PFSK-1 (cell line): ENCODE measurements around the gene GMNC.

ENCODE experiments used
- POLR2AphosphoS5 ChIP-seq: IDR thresholded peaks from 2 replicates; pipeline ENCODE4 v1.6.1; 2012; ENCODE audit warnings: low read depth, mild to moderate bottlenecking, control low read depth, low read length, moderate library complexity
- SIN3A ChIP-seq: IDR thresholded peaks from 2 replicates; pipeline ENCODE4 v1.6.1; 2012; ENCODE audit warnings: mild to moderate bottlenecking, low read length, moderate library complexity, borderline replicate concordance; ENCODE audit not compliant: insufficient read depth
- TF ChIP-seq, protein P1 (sequence below), 2 experiments: IDR thresholded peaks; 2 replicates each; pipeline versions ENCODE4 v1.6.1 to v1.8.0; 2011 to 2012; ENCODE audit warnings: low read depth in 2 of 2, low read length in 2 of 2, control low read depth in 1 of 2, inconsistent platforms in 1 of 2, mild to moderate bottlenecking in 1 of 2, moderate library complexity in 1 of 2; ENCODE audit not compliant: insufficient read depth in 1 of 2

DNA sequence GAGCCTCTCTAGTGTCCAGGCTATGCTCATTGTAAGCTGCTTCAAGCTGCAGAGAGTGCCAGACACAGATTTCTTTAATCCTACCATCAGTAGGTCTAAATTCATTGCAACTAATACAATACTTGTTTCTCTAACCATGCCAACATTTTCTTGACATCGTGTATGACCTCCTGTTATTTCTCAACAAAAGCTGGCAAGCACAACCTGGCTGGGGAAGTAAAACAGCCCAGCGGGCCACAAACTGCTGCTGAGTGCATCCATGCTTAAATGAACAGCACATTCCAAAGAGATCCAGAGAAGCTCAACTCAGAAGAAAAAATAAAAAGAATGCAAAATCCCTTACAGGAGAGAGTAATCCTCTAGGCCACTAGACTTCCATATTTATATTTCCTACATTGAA lies 36.5 kb downstream of the GMNC start:
- TF ChIP-seq POLR2AphosphoS5: no peak
- TF ChIP-seq, protein P1, sequence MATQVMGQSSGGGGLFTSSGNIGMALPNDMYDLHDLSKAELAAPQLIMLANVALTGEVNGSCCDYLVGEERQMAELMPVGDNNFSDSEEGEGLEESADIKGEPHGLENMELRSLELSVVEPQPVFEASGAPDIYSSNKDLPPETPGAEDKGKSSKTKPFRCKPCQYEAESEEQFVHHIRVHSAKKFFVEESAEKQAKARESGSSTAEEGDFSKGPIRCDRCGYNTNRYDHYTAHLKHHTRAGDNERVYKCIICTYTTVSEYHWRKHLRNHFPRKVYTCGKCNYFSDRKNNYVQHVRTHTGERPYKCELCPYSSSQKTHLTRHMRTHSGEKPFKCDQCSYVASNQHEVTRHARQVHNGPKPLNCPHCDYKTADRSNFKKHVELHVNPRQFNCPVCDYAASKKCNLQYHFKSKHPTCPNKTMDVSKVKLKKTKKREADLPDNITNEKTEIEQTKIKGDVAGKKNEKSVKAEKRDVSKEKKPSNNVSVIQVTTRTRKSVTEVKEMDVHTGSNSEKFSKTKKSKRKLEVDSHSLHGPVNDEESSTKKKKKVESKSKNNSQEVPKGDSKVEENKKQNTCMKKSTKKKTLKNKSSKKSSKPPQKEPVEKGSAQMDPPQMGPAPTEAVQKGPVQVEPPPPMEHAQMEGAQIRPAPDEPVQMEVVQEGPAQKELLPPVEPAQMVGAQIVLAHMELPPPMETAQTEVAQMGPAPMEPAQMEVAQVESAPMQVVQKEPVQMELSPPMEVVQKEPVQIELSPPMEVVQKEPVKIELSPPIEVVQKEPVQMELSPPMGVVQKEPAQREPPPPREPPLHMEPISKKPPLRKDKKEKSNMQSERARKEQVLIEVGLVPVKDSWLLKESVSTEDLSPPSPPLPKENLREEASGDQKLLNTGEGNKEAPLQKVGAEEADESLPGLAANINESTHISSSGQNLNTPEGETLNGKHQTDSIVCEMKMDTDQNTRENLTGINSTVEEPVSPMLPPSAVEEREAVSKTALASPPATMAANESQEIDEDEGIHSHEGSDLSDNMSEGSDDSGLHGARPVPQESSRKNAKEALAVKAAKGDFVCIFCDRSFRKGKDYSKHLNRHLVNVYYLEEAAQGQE (IDR thresholded peaks at IDR 0.05; ENCODE audit: insufficient read depth in 1 of 2, low read depth in 2 of 2, low read length in 2 of 2): no peak
- TF ChIP-seq SIN3A: no peak
